ENCODE results near the gene KIF9. TPM values are rescaled to one million over a fixed set of nuclear protein-coding genes. Genes with fewer than 3 reads are reported as not detected.
"Not testable (repeated sequence)": the region's sequence is repeated elsewhere in the genome, so short reads cannot be mapped to it uniquely, and the experiment has no call there.

The KIF9 gene
- total and polyA plus RNA-seq, 2 of the 8 experiments (the other 6 are each of a cell fraction or from before 2014, with no cell fraction given), result 5.0 to 8.0 TPM

GRCh38 chr3:47186285-47186684 is 96.3 kb downstream of the KIF9 start (continued):
- TF ChIP-seq SUZ12 (IDR thresholded peaks at IDR 0.05; ENCODE audit: low read length) (no peak), TCF12 (IDR thresholded peaks at IDR 0.05; ENCODE audit: low read depth, low read length) (no peak), SIN3A (conservative IDR thresholded peaks at IDR 0.05 in 1 of 2, IDR thresholded peaks at IDR 0.05 in 1 of 2; ENCODE audit: low read depth in 1 of 2, low read length in 2 of 2) (no peak), SP1 (IDR thresholded peaks at IDR 0.05; ENCODE audit: low read depth, low read length) (no peak), MAFK (IDR thresholded peaks at IDR 0.05; ENCODE audit: low read depth, low read length) (no peak)

DNA sequence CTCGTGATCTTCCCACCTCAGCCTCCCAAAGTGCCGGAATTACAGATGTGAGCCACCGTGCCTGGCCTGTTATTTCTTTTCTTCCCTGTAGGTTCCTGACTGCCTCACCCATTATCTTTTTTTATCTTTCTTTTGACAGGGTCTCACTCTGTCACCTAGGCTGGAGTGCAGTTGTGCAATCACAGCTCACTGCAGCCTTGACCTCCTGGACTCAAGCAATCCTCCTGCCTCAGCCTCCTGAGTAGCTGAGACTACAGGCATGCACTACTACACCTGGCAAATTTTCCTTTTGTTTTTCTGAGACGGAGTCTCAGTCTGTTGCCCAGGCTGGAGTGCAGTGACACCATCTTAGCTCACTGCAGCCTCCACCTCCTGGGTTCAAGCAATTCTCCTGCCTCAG is 100.9 kb downstream of the KIF9 start:
- FAIRE-seq; H3K9me3 ChIP-seq (ENCODE audit: insufficient read depth in 2 of 2, low read depth in 1 of 2, low read length in 1 of 2); H3K4me2 ChIP-seq (ENCODE audit: insufficient read depth in 1 of 2, low read depth in 2 of 2, low read length in 2 of 2); H3K36me3 ChIP-seq (ENCODE audit: control insufficient read depth in 2 of 4, insufficient read depth in 4 of 4, low read length in 3 of 4); H3K14ac ChIP-seq (ENCODE audit: insufficient read length); H2BK120ac ChIP-seq (replicated peaks; ENCODE audit: low read depth, low read length); H3K4me3 ChIP-seq (ENCODE audit: extremely low read depth in 1 of 4, insufficient read depth in 2 of 4, low read depth in 3 of 4, low read length in 4 of 4); H3K56ac ChIP-seq (replicated peaks; ENCODE audit: insufficient read length, low read depth, low read length); H2BK15ac ChIP-seq (ENCODE audit: low read length); H3K27ac ChIP-seq (ENCODE audit: low read depth, low read length); H2BK20ac ChIP-seq (ENCODE audit: low read length); H3K9ac ChIP-seq (replicated peaks in 1 of 4; ENCODE audit: extremely low read depth in 1 of 4, low read depth in 3 of 4, low read length in 3 of 4); H4K5ac ChIP-seq (ENCODE audit: insufficient read length, low read depth, low read length); H3K79me1 ChIP-seq (ENCODE audit: low read depth, low read length); H2BK12ac ChIP-seq (ENCODE audit: low read depth, low read length); H2AK5ac ChIP-seq (ENCODE audit: low read depth, low read length); H3K4ac ChIP-seq (replicated peaks; ENCODE audit: insufficient read length, low read depth, low read length); H3K18ac ChIP-seq (ENCODE audit: extremely low read depth, low read length); H2BK5ac ChIP-seq (ENCODE audit: low read depth, low read length); H3K23me2 ChIP-seq (ENCODE audit: low read depth, low read length); H4K8ac ChIP-seq (ENCODE audit: extremely low read depth, insufficient read depth, low read length); H4K20me1 ChIP-seq (replicated peaks in 1 of 2; ENCODE audit: control insufficient read depth in 1 of 2, insufficient read depth in 2 of 2, low read length in 2 of 2); H3K79me2 ChIP-seq (ENCODE audit: control insufficient read depth in 1 of 2, insufficient read depth in 2 of 2, low read length in 2 of 2); H4K91ac ChIP-seq (replicated peaks; ENCODE audit: insufficient read length, low read length); H3K4me1 ChIP-seq (replicated peaks in 1 of 4; ENCODE audit: control insufficient read depth in 3 of 4, insufficient read depth in 4 of 4, low read length in 3 of 4); H2AFZ ChIP-seq (ENCODE audit: low read length); DNase-seq (ENCODE audit: low read depth in 1 of 2, low spot score in 2 of 2); H3K23ac ChIP-seq (ENCODE audit: insufficient read length); H3K27me3 ChIP-seq (replicated peaks in 1 of 4; ENCODE audit: control insufficient read depth in 3 of 4, extremely low read depth in 1 of 4, insufficient read depth in 3 of 4, low read length in 3 of 4): not testable (repeated sequence)
- CTCF ChIA-PET (ENCODE audit: partially characterized antibody), result interaction anchor here (1.2 to 1.5 kb wide), 2 partner anchors 26 to 112 kb away, joined by 3 read pairs; no protein-coding TSS in a partner anchor
- POLR2A ChIA-PET (ENCODE audit: partially characterized antibody), result interaction anchor here (1.0 to 2.5 kb wide), 2 partner anchors 8 to 16 kb away, joined by 3 to 8 read pairs; no protein-coding TSS in a partner anchor
- 91% methylated on average over 4 of the region's 4 CpGs; no CpG with 5 or more reads in 1 of the 2 experiments for WGBS, 2 experiments (ENCODE audit: extremely low coverage in 1 of 2, insufficient coverage in 1 of 2, insufficient read length in 1 of 2, insufficient replicate concordance in 2 of 2, low coverage in 1 of 2, low lambda C conversion rate in 2 of 2, missing lambda C conversion rate in 1 of 2)
